ENCODE data around the gene GFM1.

DNA sequence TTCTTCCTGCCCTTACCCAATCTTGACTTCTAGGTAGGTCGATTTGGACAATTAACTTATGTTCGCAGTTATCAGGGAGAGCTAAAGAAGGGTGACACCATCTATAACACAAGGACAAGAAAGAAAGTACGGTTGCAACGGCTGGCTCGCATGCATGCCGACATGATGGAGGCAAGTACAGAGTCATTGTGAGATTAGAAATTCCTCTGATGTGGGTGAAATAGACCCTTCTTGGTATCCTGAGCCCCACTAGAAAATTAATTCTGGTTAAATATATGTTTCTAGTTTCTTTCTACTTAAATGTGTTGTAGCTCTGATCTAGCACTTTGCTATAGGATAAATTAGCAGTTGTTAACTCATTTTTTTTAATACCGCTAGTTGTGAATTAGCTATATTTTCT, 14.6 kb downstream of the GFM1 start:
- TF ChIP-seq, protein P1, sequence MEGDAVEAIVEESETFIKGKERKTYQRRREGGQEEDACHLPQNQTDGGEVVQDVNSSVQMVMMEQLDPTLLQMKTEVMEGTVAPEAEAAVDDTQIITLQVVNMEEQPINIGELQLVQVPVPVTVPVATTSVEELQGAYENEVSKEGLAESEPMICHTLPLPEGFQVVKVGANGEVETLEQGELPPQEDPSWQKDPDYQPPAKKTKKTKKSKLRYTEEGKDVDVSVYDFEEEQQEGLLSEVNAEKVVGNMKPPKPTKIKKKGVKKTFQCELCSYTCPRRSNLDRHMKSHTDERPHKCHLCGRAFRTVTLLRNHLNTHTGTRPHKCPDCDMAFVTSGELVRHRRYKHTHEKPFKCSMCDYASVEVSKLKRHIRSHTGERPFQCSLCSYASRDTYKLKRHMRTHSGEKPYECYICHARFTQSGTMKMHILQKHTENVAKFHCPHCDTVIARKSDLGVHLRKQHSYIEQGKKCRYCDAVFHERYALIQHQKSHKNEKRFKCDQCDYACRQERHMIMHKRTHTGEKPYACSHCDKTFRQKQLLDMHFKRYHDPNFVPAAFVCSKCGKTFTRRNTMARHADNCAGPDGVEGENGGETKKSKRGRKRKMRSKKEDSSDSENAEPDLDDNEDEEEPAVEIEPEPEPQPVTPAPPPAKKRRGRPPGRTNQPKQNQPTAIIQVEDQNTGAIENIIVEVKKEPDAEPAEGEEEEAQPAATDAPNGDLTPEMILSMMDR (IDR thresholded peaks at IDR 0.05) = no peak
- no peak for TF ChIP-seq POLR2A (IDR thresholded peaks at IDR 0.05)
